K562 (cell line): ENCODE measurements around the gene CNTN4. TPM values are rescaled to one million over a fixed set of nuclear protein-coding genes. Genes with fewer than 3 reads are reported as not detected.

Experiments used
- ATAC-seq: fragments of 200-7000 bp; cut with Tn5 transposase; 3 replicates; pipeline ENCODE4 v1.9.1; 2020; ENCODE audit warnings: moderate library complexity
- BruUV-seq: library from RNA; stranded (reverse); fragments of 400-500 nt; replicated peaks from 2 replicates; lab custom pipeline; 2021; lab: Mats Ljungman, UMichigan
- CTCF ChIA-PET: fragments of 300-600 bp; formaldehyde crosslinking; extraction: SDS; loops from one replicate; lab custom pipeline; 2021; ENCODE audit warnings: low intra/inter-chr PET ratio; lab: Yijun Ruan, JAX
- POLR2A ChIA-PET: fragments of 300-600, 350-650 bp; sonication (Branson Sonifier 250); formaldehyde crosslinking; extraction: SDS; loops from one replicate; lab custom pipeline; 2021; ENCODE audit warnings: antibody characterized with exemption, inconsistent platforms; lab: Yijun Ruan, JAX
- DNase-seq, 4 experiments: peaks; one replicate each; pipeline versions ENCODE4 v3.0.0 to v3.0.0-alpha.2; 2011 to 2018; ENCODE audit warnings: low spot score in 3 of 4, mixed read lengths in 3 of 4; ENCODE audit errors: extremely low read depth in 1 of 4
- FAIRE-seq: peaks from 2 replicates; lab custom pipeline; 2011; peaks lifted over from hg19 to GRCh38; lab: Jason Lieb, UNC
- H2AFZ ChIP-seq: 2 replicates; pipeline ENCODE4 v1.6.0; 2011; ENCODE audit warnings: low read depth, low read length, control low read depth, inconsistent platforms
- H3K27ac ChIP-seq: fragments of 200-600 bp; 3 replicates; pipeline ENCODE4 v1.8.0; 2011; ENCODE audit warnings: low read depth, mild to moderate bottlenecking, control low read depth, inconsistent platforms, low read length, moderate library complexity, mixed read lengths; ENCODE audit errors: extremely low read depth
- H3K27me3 ChIP-seq, 2 experiments: fragments of 300-600 bp in 1 of 2; 2 replicates in 1 of 2; 3 replicates in 1 of 2; pipeline versions ENCODE4 v1.6.0 to v1.8.0; 2011; ENCODE audit warnings: inconsistent platforms in 2 of 2, low read length in 2 of 2, mild to moderate bottlenecking in 1 of 2, mixed read lengths in 1 of 2, moderate library complexity in 1 of 2; ENCODE audit not compliant: control insufficient read depth in 2 of 2, insufficient read depth in 2 of 2
- H3K36me3 ChIP-seq: fragments of 300-600 bp; 3 replicates; pipeline ENCODE4 v1.8.0; 2011; ENCODE audit warnings: mild to moderate bottlenecking, low read length, inconsistent platforms; ENCODE audit not compliant: control insufficient read depth, insufficient read depth
- H3K4me1 ChIP-seq, 2 experiments: fragments of 200-600 bp in 1 of 2; replicated peaks in 1 of 2; 2 replicates in 1 of 2; 3 replicates in 1 of 2; pipeline versions ENCODE4 v1.5.1 to v1.8.0; 2011; ENCODE audit warnings: inconsistent platforms in 2 of 2, low read length in 2 of 2, mild to moderate bottlenecking in 1 of 2, mixed read lengths in 1 of 2, moderate library complexity in 1 of 2; ENCODE audit not compliant: control insufficient read depth in 2 of 2, insufficient read depth in 2 of 2
- H3K4me2 ChIP-seq: 2 replicates; pipeline ENCODE4 v1.6.1; 2011; ENCODE audit warnings: low read length, control low read depth, inconsistent platforms, mixed read lengths; ENCODE audit not compliant: insufficient read depth
- H3K4me3 ChIP-seq: fragments of 200-600 bp; sonication (generic), shearing (Covaris generic); 2 replicates; pipeline ENCODE4 v1.5.1; 2016; ENCODE audit warnings: control low read depth, inconsistent platforms
- H3K79me2 ChIP-seq: fragments of 200-600 bp; 3 replicates; pipeline ENCODE4 v1.8.0; 2011; ENCODE audit warnings: low read length, inconsistent platforms; ENCODE audit not compliant: control insufficient read depth, insufficient read depth
- H3K9ac ChIP-seq, 2 experiments: 2 replicates each; pipeline versions ENCODE4 v1.6.0 to v1.6.1; 2011; ENCODE audit warnings: low read depth in 2 of 2, low read length in 2 of 2, control low read depth in 1 of 2, inconsistent platforms in 1 of 2, mild to moderate bottlenecking in 1 of 2, mixed read lengths in 1 of 2; ENCODE audit not compliant: insufficient read depth in 1 of 2
- H3K9me1 ChIP-seq: one replicate; pipeline ENCODE4 v1.6.0; 2011; ENCODE audit warnings: inconsistent platforms, mild to moderate bottlenecking, low read length, moderate library complexity; ENCODE audit not compliant: control insufficient read depth, insufficient read depth
- H3K9me3 ChIP-seq: replicated peaks from 2 replicates; pipeline ENCODE4 v1.5.1; 2011; ENCODE audit warnings: low read depth, low read length, inconsistent platforms; ENCODE audit not compliant: control insufficient read depth, insufficient read depth
- H4K20me1 ChIP-seq: replicated peaks from 2 replicates; pipeline ENCODE4 v1.6.1; 2011; ENCODE audit warnings: low read length, inconsistent platforms, mixed read lengths; ENCODE audit not compliant: control insufficient read depth, insufficient read depth
- CCAR2 ChIP-seq: fragments of 200-400 bp; formaldehyde crosslinking; IDR thresholded peaks from 2 replicates; pipeline ENCODE4 v1.6.1; 2017; ENCODE audit warnings: mild to moderate bottlenecking, low read depth, low read length
- EP300 ChIP-seq: IDR thresholded peaks from 2 replicates; pipeline ENCODE4 v1.6.1; 2012; ENCODE audit warnings: low read length, improper control_type of control experiment
- ETV6 ChIP-seq, 3 experiments: fragments of 150-350 bp in 1 of 3; sonication (generic) in 1 of 3; formaldehyde crosslinking in 1 of 3; IDR thresholded peaks; 2 replicates each; pipeline versions ENCODE4 v1.6.1 to v1.8.0; 2014 to 2022; ENCODE audit warnings: borderline replicate concordance in 2 of 3, low read depth in 2 of 3, antibody characterized with exemption in 1 of 3, low read length in 1 of 3, mild to moderate bottlenecking in 1 of 3, missing genetic modification reagents in 1 of 3
- FOXM1 ChIP-seq, 2 experiments: fragments of 450-650 bp in 1 of 2; sonication (generic) in 1 of 2; formaldehyde crosslinking in 1 of 2; IDR thresholded peaks; 2 replicates each; pipeline versions ENCODE4 v1.6.1 to v1.9.0; 2017 to 2022; ENCODE audit warnings: low read depth in 2 of 2, mild to moderate bottlenecking in 2 of 2, missing genetic modification reagents in 1 of 2, moderate library complexity in 1 of 2
- IFI16 ChIP-seq: fragments of 250-450 bp; sonication (Bioruptor Pico); IDR thresholded peaks from 2 replicates; pipeline ENCODE4 v2.1.2; 2022; ENCODE audit warnings: mild to moderate bottlenecking, inconsistent platforms
- KAT7 ChIP-seq: sonication (generic); formaldehyde crosslinking; IDR thresholded peaks from 2 replicates; pipeline ENCODE4 v1.8.0; 2022; ENCODE audit warnings: missing genetic modification reagents, mild to moderate bottlenecking, borderline replicate concordance
- NCOA1 ChIP-seq: fragments of 450-650 bp; IDR thresholded peaks from 2 replicates; pipeline ENCODE4 v1.6.1; 2016; ENCODE audit warnings: low read depth
- RBM34 ChIP-seq: fragments of 200-400 bp; formaldehyde crosslinking; IDR thresholded peaks from 2 replicates; pipeline ENCODE4 v1.6.1; 2018; ENCODE audit warnings: low read length, borderline replicate concordance; ENCODE audit not compliant: insufficient read depth
- SIN3B ChIP-seq: fragments of 450-650 bp; IDR thresholded peaks from 2 replicates; pipeline ENCODE4 v1.6.1; 2017; ENCODE audit warnings: low read depth, mild to moderate bottlenecking, moderate library complexity
- TCF7L2 ChIP-seq: fragments of 150-350 bp; IDR thresholded peaks from 2 replicates; pipeline ENCODE4 v1.6.1; 2016; ENCODE audit warnings: low read depth, mild to moderate bottlenecking, low read length, moderate library complexity
- USF1 ChIP-seq: sonication (generic); formaldehyde crosslinking; IDR thresholded peaks from 2 replicates; pipeline ENCODE4 v1.9.0; 2022; ENCODE audit warnings: mild to moderate bottlenecking, missing genetic modification reagents
- ZNF408 ChIP-seq: fragments of 250-450 bp; sonication (Bioruptor Pico); IDR thresholded peaks from 2 replicates; pipeline ENCODE4 v1.4.0; 2020; ENCODE audit warnings: low read depth, mild to moderate bottlenecking, moderate library complexity
- ZNF584 ChIP-seq: fragments of 200-800 bp; sonication (Bioruptor generic); IDR thresholded peaks from 2 replicates; pipeline ENCODE4 v1.6.1; 2016; ENCODE audit warnings: low read depth, mild to moderate bottlenecking, missing genetic modification characterization, missing compliant biosample characterization
- ZNF707 ChIP-seq: fragments of 250-450 bp; sonication (Bioruptor Pico); conservative IDR thresholded peaks from 2 replicates; pipeline ENCODE4 v1.8.0; 2022; ENCODE audit warnings: inconsistent platforms, mild to moderate bottlenecking, moderate library complexity
- ZNF830 ChIP-seq: fragments of 250-450 bp; sonication (Bioruptor Pico); IDR thresholded peaks from 2 replicates; pipeline ENCODE4 v1.5.0; 2021; ENCODE audit warnings: mild to moderate bottlenecking
- WGBS: fragments of 100-300 bp; shearing (Covaris generic); methylation state at CpG from one replicate; pipeline ENCODE4 v1.1.6; 2016; ENCODE audit warnings: low coverage, mixed read lengths; ENCODE audit not compliant: insufficient coverage; ENCODE audit errors: missing lambda C conversion rate; 5-methylcytosine and 5-hydroxymethylcytosine counted together
- in situ Hi-C: fragments of 300-500 bp; cut with MboI; formaldehyde crosslinking; loops from 4 replicates; pipeline ENCODE4 v1.15.0; 2018; ENCODE audit warnings: inconsistent platforms, mixed read lengths
- intact Hi-C: fragments of 100-400 bp; cut with micrococcal nuclease; formaldehyde crosslinking; loops from 2 replicates; pipeline ENCODE4 v1.14.2; 2022
- polyA plus RNA-seq, 8 experiments: library from polyadenylated mRNA; depleted of rRNA in 4 of 8; stranded (reverse) in 5 of 8; unstranded in 3 of 8; fragments of >200 nt; fragmentation: Nextera tagmentation in 2 of 8; fragmentation: Illumina TruSeq in 1 of 8; extraction: Ambion mirVana in 2 of 8; extraction: Trizol in 1 of 8; gene quantifications; 2 replicates each; pipeline versions ENCODE4 v1.2.1 to v1.2.3, GENCODE V29; 2011 to 2014; ENCODE audit warnings: inconsistent platforms in 1 of 8, missing spikeins in 1 of 8
- total RNA-seq, 7 experiments: library from RNA; depleted of rRNA in 6 of 7; stranded (reverse); fragments of >200 nt in 6 of 7; fragmentation: Illumina TruSeq in 2 of 7; extraction: Trizol in 2 of 7; gene quantifications; 2 replicates each; pipeline versions ENCODE4 v1.2.1 to v1.2.3, GENCODE V29; 2011 to 2021; ENCODE audit warnings: low replicate concordance in 1 of 7

The CNTN4 gene
- total and polyA plus RNA-seq, 9 of the 15 experiments (the other 6 are each of a cell fraction or from before 2014, with no cell fraction given), result not detected

- TF ChIP-seq CCAR2, result no peak
- no peak for TF ChIP-seq FOXM1 (IDR thresholded peaks at IDR 0.05; ENCODE audit: low read depth)
- TF ChIP-seq FOXM1 (CRISPR knock-in tag; IDR thresholded peaks at IDR 0.05; ENCODE audit: low read depth), result no peak
- TF ChIP-seq SIN3B, result no peak
Observed at GRCh38 chr3:2110597-2111117, 12.0 kb downstream of the CNTN4 start (continued).

- 0% methylated on average over 3 of the region's 3 CpGs for WGBS
- CTCF ChIA-PET, result no interaction called here
- Histone ChIP-seq H3K4me2 (no peak overlapping the region), H4K20me1 (no peaks in the 10 kb centered on the region), H3K9me3 (peaks cover under 1% of the 10 kb centered on the region; the same call in 1 of the 2 replicates), H3K9me1 (no peaks in the 10 kb centered on the region), H3K4me1 (no peaks in the 10 kb centered on the region), H3K27me3 (no peaks in the 10 kb centered on the region)
- intact Hi-C loops, result no loop called here
- POLR2A ChIA-PET, result no interaction called here
- no TSS peak for BruUV-seq
- DNase-seq (no peak), ATAC-seq (no peak)
- TF ChIP-seq ZNF408 (CRISPR knock-in tag) (no peak), IFI16 (CRISPR knock-in tag) (no peak), ZNF707 (CRISPR knock-in tag) (no peak), KAT7 (CRISPR knock-in tag) (no peak), RBM34 (no peak), ZNF584 (CRISPR knock-in tag) (no peak), NCOA1 (no peak), TCF7L2 (no peak), USF1 (CRISPR knock-in tag) (no peak), EP300 (no peak), ETV6 (IDR thresholded peaks at IDR 0.05; ENCODE audit: borderline replicate concordance in 1 of 2, low read depth in 2 of 2, low read length in 1 of 2) (no peak), ETV6 (CRISPR knock-in tag; IDR thresholded peaks at IDR 0.05; ENCODE audit: borderline replicate concordance) (no peak), ZNF830 (no peak)
- TF ChIP-seq, all 486 proteins: peak for 0
- Histone ChIP-seq H3K9ac (no peak overlapping the region), H3K79me2 (no peaks in the 10 kb centered on the region), H3K27ac (no peak overlapping the region), H3K4me3 (no peak overlapping the region), H2AFZ (no peak overlapping the region), H3K36me3 (no peaks in the 10 kb centered on the region)
- in situ Hi-C loops, result no loop called here
- FAIRE-seq, result no peak
Observed at GRCh38 chr3:2114617-2115275, 16.1 kb downstream of the CNTN4 start.
